SU-DHL-6 (cell line): ENCODE data around the gene RGS8.

Experiments
- CTCF ChIP-seq: fragments of 200-600 bp; sonication (generic); IDR thresholded peaks from one replicate; pipeline ENCODE4 v1.5.1; 2017; ENCODE audit warnings: antibody characterized with exemption, mild to moderate bottlenecking, low read length, moderate library complexity; ENCODE audit not compliant: insufficient read depth, poor library complexity, severe bottlenecking
- EZH2phosphoT487 ChIP-seq: fragments of 200-600 bp; sonication (generic), shearing (Covaris generic); conservative IDR thresholded peaks from 2 replicates; pipeline ENCODE4 v1.6.1; 2018; ENCODE audit warnings: mild to moderate bottlenecking, antibody characterized with exemption, low read length, moderate library complexity, mixed read lengths

GRCh38 chr1:182731852-182732575, 47.6 kb upstream of the RGS8 start:
- no peak for TF ChIP-seq CTCF
- no peak for TF ChIP-seq EZH2phosphoT487
